K562 (cell line): ENCODE measurements around the gene RCL1. TPM values are rescaled to one million over a fixed set of nuclear protein-coding genes. Genes with fewer than 3 reads are reported as not detected.

Experiments used
- ATAC-seq: fragments of 200-7000 bp; cut with Tn5 transposase; 3 replicates; pipeline ENCODE4 v1.9.1; 2020; ENCODE audit warnings: moderate library complexity
- BruUV-seq: library from RNA; stranded (reverse); fragments of 400-500 nt; replicated peaks from 2 replicates; lab custom pipeline; 2021; lab: Mats Ljungman, UMichigan
- CTCF ChIA-PET: fragments of 300-600 bp; formaldehyde crosslinking; extraction: SDS; loops from one replicate; lab custom pipeline; 2021; ENCODE audit warnings: low intra/inter-chr PET ratio; lab: Yijun Ruan, JAX
- POLR2A ChIA-PET: fragments of 300-600, 350-650 bp; sonication (Branson Sonifier 250); formaldehyde crosslinking; extraction: SDS; loops from one replicate; lab custom pipeline; 2021; ENCODE audit warnings: antibody characterized with exemption, inconsistent platforms; lab: Yijun Ruan, JAX
- DNase-seq, 4 experiments: peaks; one replicate each; pipeline versions ENCODE4 v3.0.0 to v3.0.0-alpha.2; 2011 to 2018; ENCODE audit warnings: low spot score in 3 of 4, mixed read lengths in 3 of 4; ENCODE audit errors: extremely low read depth in 1 of 4
- FAIRE-seq: peaks from 2 replicates; lab custom pipeline; 2011; peaks lifted over from hg19 to GRCh38; lab: Jason Lieb, UNC
- H2AFZ ChIP-seq: 2 replicates; pipeline ENCODE4 v1.6.0; 2011; ENCODE audit warnings: low read depth, low read length, control low read depth, inconsistent platforms
- H3K27ac ChIP-seq: fragments of 200-600 bp; 3 replicates; pipeline ENCODE4 v1.8.0; 2011; ENCODE audit warnings: low read depth, mild to moderate bottlenecking, control low read depth, inconsistent platforms, low read length, moderate library complexity, mixed read lengths; ENCODE audit errors: extremely low read depth
- H3K27me3 ChIP-seq, 2 experiments: fragments of 300-600 bp in 1 of 2; 2 replicates in 1 of 2; 3 replicates in 1 of 2; pipeline versions ENCODE4 v1.6.0 to v1.8.0; 2011; ENCODE audit warnings: inconsistent platforms in 2 of 2, low read length in 2 of 2, mild to moderate bottlenecking in 1 of 2, mixed read lengths in 1 of 2, moderate library complexity in 1 of 2; ENCODE audit not compliant: control insufficient read depth in 2 of 2, insufficient read depth in 2 of 2
- H3K36me3 ChIP-seq: fragments of 300-600 bp; 3 replicates; pipeline ENCODE4 v1.8.0; 2011; ENCODE audit warnings: mild to moderate bottlenecking, low read length, inconsistent platforms; ENCODE audit not compliant: control insufficient read depth, insufficient read depth
- H3K4me1 ChIP-seq, 2 experiments: fragments of 200-600 bp in 1 of 2; replicated peaks in 1 of 2; 2 replicates in 1 of 2; 3 replicates in 1 of 2; pipeline versions ENCODE4 v1.5.1 to v1.8.0; 2011; ENCODE audit warnings: inconsistent platforms in 2 of 2, low read length in 2 of 2, mild to moderate bottlenecking in 1 of 2, mixed read lengths in 1 of 2, moderate library complexity in 1 of 2; ENCODE audit not compliant: control insufficient read depth in 2 of 2, insufficient read depth in 2 of 2
- H3K4me2 ChIP-seq: 2 replicates; pipeline ENCODE4 v1.6.1; 2011; ENCODE audit warnings: low read length, control low read depth, inconsistent platforms, mixed read lengths; ENCODE audit not compliant: insufficient read depth
- H3K4me3 ChIP-seq: fragments of 200-600 bp; sonication (generic), shearing (Covaris generic); 2 replicates; pipeline ENCODE4 v1.5.1; 2016; ENCODE audit warnings: control low read depth, inconsistent platforms
- H3K79me2 ChIP-seq: fragments of 200-600 bp; 3 replicates; pipeline ENCODE4 v1.8.0; 2011; ENCODE audit warnings: low read length, inconsistent platforms; ENCODE audit not compliant: control insufficient read depth, insufficient read depth
- H3K9ac ChIP-seq, 2 experiments: 2 replicates each; pipeline versions ENCODE4 v1.6.0 to v1.6.1; 2011; ENCODE audit warnings: low read depth in 2 of 2, low read length in 2 of 2, control low read depth in 1 of 2, inconsistent platforms in 1 of 2, mild to moderate bottlenecking in 1 of 2, mixed read lengths in 1 of 2; ENCODE audit not compliant: insufficient read depth in 1 of 2
- H3K9me1 ChIP-seq: one replicate; pipeline ENCODE4 v1.6.0; 2011; ENCODE audit warnings: inconsistent platforms, mild to moderate bottlenecking, low read length, moderate library complexity; ENCODE audit not compliant: control insufficient read depth, insufficient read depth
- H3K9me3 ChIP-seq: replicated peaks from 2 replicates; pipeline ENCODE4 v1.5.1; 2011; ENCODE audit warnings: low read depth, low read length, inconsistent platforms; ENCODE audit not compliant: control insufficient read depth, insufficient read depth
- H4K20me1 ChIP-seq: replicated peaks from 2 replicates; pipeline ENCODE4 v1.6.1; 2011; ENCODE audit warnings: low read length, inconsistent platforms, mixed read lengths; ENCODE audit not compliant: control insufficient read depth, insufficient read depth
- ATF3 ChIP-seq, 2 experiments: fragments of 450-650 bp in 1 of 2; sonication (generic) in 1 of 2; formaldehyde crosslinking in 1 of 2; IDR thresholded peaks in 1 of 2; conservative IDR thresholded peaks in 1 of 2; 2 replicates each; pipeline versions ENCODE4 v1.6.1 to v1.8.1; 2016 to 2023; ENCODE audit warnings: mild to moderate bottlenecking in 2 of 2, moderate library complexity in 2 of 2, inconsistent platforms in 1 of 2, missing genetic modification reagents in 1 of 2
- C11orf30 ChIP-seq: fragments of 450-650 bp; IDR thresholded peaks from 2 replicates; pipeline ENCODE4 v1.6.1; 2016; ENCODE audit warnings: low read depth, mild to moderate bottlenecking
- CEBPG ChIP-seq, 3 experiments: fragments of 200-800 bp in 1 of 3; sonication (Bioruptor generic) in 1 of 3; sonication (generic) in 1 of 3; formaldehyde crosslinking in 1 of 3; IDR thresholded peaks in 2 of 3; conservative IDR thresholded peaks in 1 of 3; 2 replicates each; pipeline versions ENCODE4 v1.6.1 to v1.8.0; 2016 to 2022; ENCODE audit warnings: missing compliant biosample characterization in 2 of 3, missing genetic modification characterization in 2 of 3, mild to moderate bottlenecking in 1 of 3, missing genetic modification reagents in 1 of 3
- POLR2H ChIP-seq: IDR thresholded peaks from 2 replicates; pipeline ENCODE4 v1.6.1; 2016; ENCODE audit warnings: missing genetic modification characterization, low read depth, mild to moderate bottlenecking, control low read depth, missing compliant biosample characterization, moderate library complexity
- REST ChIP-seq, 2 experiments: fragments of 450-650 bp; formaldehyde crosslinking in 1 of 2; IDR thresholded peaks; 2 replicates each; pipeline versions ENCODE4 v1.4.0 to v1.6.1; 2014 to 2020; ENCODE audit warnings: mild to moderate bottlenecking in 2 of 2, borderline replicate concordance in 1 of 2, low read depth in 1 of 2
- ZNF23 ChIP-seq: fragments of 250-450 bp; sonication (Bioruptor Pico); IDR thresholded peaks from 2 replicates; pipeline ENCODE4 v1.4.0; 2020; ENCODE audit warnings: mild to moderate bottlenecking
- WGBS: fragments of 100-300 bp; shearing (Covaris generic); methylation state at CpG from one replicate; pipeline ENCODE4 v1.1.6; 2016; ENCODE audit warnings: low coverage, mixed read lengths; ENCODE audit not compliant: insufficient coverage; ENCODE audit errors: missing lambda C conversion rate; 5-methylcytosine and 5-hydroxymethylcytosine counted together
- in situ Hi-C: fragments of 300-500 bp; cut with MboI; formaldehyde crosslinking; loops from 4 replicates; pipeline ENCODE4 v1.15.0; 2018; ENCODE audit warnings: inconsistent platforms, mixed read lengths
- intact Hi-C: fragments of 100-400 bp; cut with micrococcal nuclease; formaldehyde crosslinking; loops from 2 replicates; pipeline ENCODE4 v1.14.2; 2022
- polyA plus RNA-seq, 8 experiments: library from polyadenylated mRNA; depleted of rRNA in 4 of 8; stranded (reverse) in 5 of 8; unstranded in 3 of 8; fragments of >200 nt; fragmentation: Nextera tagmentation in 2 of 8; fragmentation: Illumina TruSeq in 1 of 8; extraction: Ambion mirVana in 2 of 8; extraction: Trizol in 1 of 8; gene quantifications; 2 replicates each; pipeline versions ENCODE4 v1.2.1 to v1.2.3, GENCODE V29; 2011 to 2014; ENCODE audit warnings: inconsistent platforms in 1 of 8, missing spikeins in 1 of 8
- total RNA-seq, 7 experiments: library from RNA; depleted of rRNA in 6 of 7; stranded (reverse); fragments of >200 nt in 6 of 7; fragmentation: Illumina TruSeq in 2 of 7; extraction: Trizol in 2 of 7; gene quantifications; 2 replicates each; pipeline versions ENCODE4 v1.2.1 to v1.2.3, GENCODE V29; 2011 to 2021; ENCODE audit warnings: low replicate concordance in 1 of 7

The RCL1 gene
- total and polyA plus RNA-seq, 9 of the 15 experiments (the other 6 are each of a cell fraction or from before 2014, with no cell fraction given) = 24.0 to 67.7 (median 38.6) TPM

GRCh38 chr9:4784403-4784802, 8.3 kb upstream of the RCL1 start:
- H3K4me3 ChIP-seq = no peak overlapping the region
- CTCF ChIA-PET = no interaction called here
- in situ Hi-C loops = no loop called here

GRCh38 chr9:4786599-4786998, 6.1 kb upstream of the RCL1 start:
- Histone ChIP-seq H3K9ac (no peak overlapping the region), H3K4me2 (no peak overlapping the region), H3K27me3 (no peaks in the 10 kb centered on the region), H3K4me3 (no peak overlapping the region), H3K4me1 (peaks cover 0 to 2% of the 10 kb centered on the region in 2 experiments; a peak in 2 of 5 replicates), H3K79me2 (no peaks in the 10 kb centered on the region), H3K9me3 (no peaks in the 10 kb centered on the region), H2AFZ (no peak overlapping the region), H3K27ac (no peak overlapping the region), H3K9me1 (no peaks in the 10 kb centered on the region), H4K20me1 (no peaks in the 10 kb centered on the region), H3K36me3 (no peaks in the 10 kb centered on the region)
- BruUV-seq = no TSS peak
- 71% methylated on average over 4 of the region's 4 CpGs for WGBS
- ATAC-seq (no peak), FAIRE-seq (no peak), DNase-seq (no peak)
- ChIA-PET POLR2A (no interaction called here), CTCF (no interaction called here)
- in situ Hi-C loops = no loop called here
- intact Hi-C loops = no loop called here
- TF ChIP-seq REST (IDR thresholded peaks at IDR 0.05; ENCODE audit: borderline replicate concordance) (peak; percentile 59), REST (CRISPR knock-in tag; IDR thresholded peaks at IDR 0.05; ENCODE audit: low read depth) (no peak)

More at GRCh38 chr9:4784403-4784802, 8.3 kb upstream of the RCL1 start:
- Histone ChIP-seq H3K4me2 (no peak overlapping the region), H3K4me1 (no peaks in the 10 kb centered on the region; a peak in 1 of 5 replicates), H3K9me3 (no peaks in the 10 kb centered on the region), H4K20me1 (no peaks in the 10 kb centered on the region), H3K27ac (no peak overlapping the region), H2AFZ (0 out of 2 replicates have a peak overlapping the region, but pooled peaks have one; percentile 39), H3K36me3 (no peaks in the 10 kb centered on the region), H3K9ac (no peak overlapping the region), H3K9me1 (no peaks in the 10 kb centered on the region), H3K27me3 (no peaks in the 10 kb centered on the region), H3K79me2 (no peaks in the 10 kb centered on the region)
- TF ChIP-seq C11orf30 = no peak
- TF ChIP-seq ATF3 (IDR thresholded peaks at IDR 0.05) = peak; percentile 81
- TF ChIP-seq ATF3 (CRISPR knock-in tag; conservative IDR thresholded peaks at IDR 0.05) = no peak
- TF ChIP-seq CEBPG (CRISPR knock-in tag; IDR thresholded peaks at IDR 0.05) = no peak
- peak in 1 of 2 experiments; percentile 58; a peak in 2 of 4 replicates for TF ChIP-seq CEBPG (tag; conservative IDR thresholded peaks at IDR 0.05 in 1 of 2, IDR thresholded peaks at IDR 0.05 in 1 of 2)
- TF ChIP-seq POLR2H (tag) = 0 out of 2 replicates have a peak, but pooled peaks have one; percentile 12
- no peak for TF ChIP-seq ZNF23 (CRISPR knock-in tag)
- intact Hi-C loops = no loop called here
- no TSS peak for BruUV-seq
- FAIRE-seq (no peak), ATAC-seq (no peak), DNase-seq (no peak)
- POLR2A ChIA-PET = no interaction called here
- 39% methylated on average over 2 of the region's 2 CpGs for WGBS
